Breast epithelium (tissue), 3 donors: ENCODE measurements around the gene MYL9.

Experiments
- POLR2A ChIP-seq: fragments of 450-650 bp; IDR thresholded peaks from one replicate; pipeline ENCODE4 v1.6.1; 2016; ENCODE audit warnings: antibody characterized with exemption, mild to moderate bottlenecking, moderate library complexity
- POLR2AphosphoS5 ChIP-seq, 3 donors: sonication (generic); formaldehyde crosslinking; IDR thresholded peaks; one replicate each; pipeline ENCODE4 v1.6.1; 2017; ENCODE audit warnings: antibody characterized with exemption in 3 of 3
- TF ChIP-seq, protein P1 (sequence below), 3 donors: fragments of 450-650 bp; IDR thresholded peaks; one replicate each; pipeline ENCODE4 v1.5.1; 2016 to 2017; ENCODE audit warnings: antibody characterized with exemption in 3 of 3, mild to moderate bottlenecking in 3 of 3, moderate library complexity in 3 of 3

DNA sequence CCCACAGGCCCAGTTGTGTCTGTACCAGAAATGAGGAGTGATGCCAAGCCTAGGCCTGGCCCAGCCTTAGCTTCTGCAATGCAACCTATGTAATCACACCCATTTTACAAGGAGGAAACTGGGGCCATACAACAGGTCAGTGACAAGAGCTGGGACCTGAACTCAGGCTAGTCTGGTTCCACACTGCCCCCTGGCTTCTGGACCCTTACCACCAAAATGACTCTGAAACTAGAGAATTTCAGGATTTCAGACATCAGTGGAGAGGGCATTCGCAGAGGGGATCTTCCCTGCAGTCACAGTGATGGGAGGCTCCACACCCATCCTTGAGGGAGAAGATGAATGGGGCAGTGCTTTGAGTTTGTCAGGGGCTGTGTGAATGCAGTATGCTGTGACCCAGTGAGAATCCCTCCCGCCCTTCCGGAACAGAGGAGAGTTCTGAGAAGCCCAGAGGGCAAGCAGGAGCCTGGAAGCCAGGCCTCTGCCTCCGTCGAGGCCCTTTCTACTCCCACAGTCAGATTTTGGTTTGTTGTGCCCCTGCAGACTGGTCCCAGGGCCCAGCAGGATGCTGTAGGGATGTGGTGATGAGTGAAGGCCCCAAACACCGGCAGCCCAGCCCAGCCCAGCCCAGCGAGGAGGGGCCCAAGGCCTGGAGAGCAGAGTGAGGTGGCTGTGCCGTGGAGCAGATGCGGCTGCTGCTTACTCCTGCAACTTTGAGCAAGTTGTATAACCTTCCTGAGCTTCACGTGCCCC lies 48.1 kb upstream of the MYL9 start:
- TF ChIP-seq POLR2A (no peak), POLR2AphosphoS5 (IDR thresholded peaks at IDR 0.05) (no peak)
- TF ChIP-seq, protein P1, sequence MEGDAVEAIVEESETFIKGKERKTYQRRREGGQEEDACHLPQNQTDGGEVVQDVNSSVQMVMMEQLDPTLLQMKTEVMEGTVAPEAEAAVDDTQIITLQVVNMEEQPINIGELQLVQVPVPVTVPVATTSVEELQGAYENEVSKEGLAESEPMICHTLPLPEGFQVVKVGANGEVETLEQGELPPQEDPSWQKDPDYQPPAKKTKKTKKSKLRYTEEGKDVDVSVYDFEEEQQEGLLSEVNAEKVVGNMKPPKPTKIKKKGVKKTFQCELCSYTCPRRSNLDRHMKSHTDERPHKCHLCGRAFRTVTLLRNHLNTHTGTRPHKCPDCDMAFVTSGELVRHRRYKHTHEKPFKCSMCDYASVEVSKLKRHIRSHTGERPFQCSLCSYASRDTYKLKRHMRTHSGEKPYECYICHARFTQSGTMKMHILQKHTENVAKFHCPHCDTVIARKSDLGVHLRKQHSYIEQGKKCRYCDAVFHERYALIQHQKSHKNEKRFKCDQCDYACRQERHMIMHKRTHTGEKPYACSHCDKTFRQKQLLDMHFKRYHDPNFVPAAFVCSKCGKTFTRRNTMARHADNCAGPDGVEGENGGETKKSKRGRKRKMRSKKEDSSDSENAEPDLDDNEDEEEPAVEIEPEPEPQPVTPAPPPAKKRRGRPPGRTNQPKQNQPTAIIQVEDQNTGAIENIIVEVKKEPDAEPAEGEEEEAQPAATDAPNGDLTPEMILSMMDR (IDR thresholded peaks at IDR 0.05), result no peak
